ENCODE data around the gene TOX2.
A peak's percentile ranks its signal among the peaks of the same experiment; 100 is the strongest.

TOX2 gene

GRCh38 chr20:43959079-43959919 is 44.6 kb downstream of the TOX2 start:
- DNase-seq = no peak

DNA sequence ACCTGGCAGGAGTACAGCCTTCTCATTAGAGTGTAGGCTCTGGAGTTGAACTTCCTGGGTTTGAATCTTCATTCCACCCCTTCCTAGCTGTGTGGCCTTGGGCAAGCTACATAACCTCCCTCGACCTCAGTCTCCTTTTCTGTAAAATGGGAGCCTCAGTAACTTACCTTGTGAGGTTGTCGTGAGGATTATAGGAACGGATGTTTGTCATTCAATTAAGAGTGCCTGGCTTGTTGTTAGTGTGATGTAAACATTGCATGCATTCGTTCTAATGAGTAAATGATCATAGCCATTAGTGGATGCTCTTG is 45.2 kb downstream of the TOX2 start:
- DNase-seq = no peak

DNA sequence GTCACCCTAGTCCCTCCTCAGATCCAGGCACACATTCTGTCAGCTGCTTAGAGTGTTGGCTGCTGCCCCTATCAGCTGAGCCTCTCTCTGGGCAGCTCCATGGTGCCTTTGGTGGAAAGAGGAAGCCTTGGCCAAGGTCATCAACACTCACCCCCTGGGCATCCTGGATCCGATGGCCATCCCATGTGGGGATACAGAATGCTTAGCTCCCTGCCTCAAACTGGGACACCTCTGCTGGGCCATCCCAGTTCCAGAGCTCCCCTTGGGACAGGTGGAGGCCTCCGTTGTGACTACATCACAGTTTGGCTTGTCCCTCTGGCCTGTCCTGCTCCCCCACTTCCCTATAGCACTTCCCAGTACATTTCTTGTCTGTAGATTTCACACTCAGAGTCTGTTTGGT is 45.6 kb downstream of the TOX2 start:
- DNase-seq = no peak

DNA sequence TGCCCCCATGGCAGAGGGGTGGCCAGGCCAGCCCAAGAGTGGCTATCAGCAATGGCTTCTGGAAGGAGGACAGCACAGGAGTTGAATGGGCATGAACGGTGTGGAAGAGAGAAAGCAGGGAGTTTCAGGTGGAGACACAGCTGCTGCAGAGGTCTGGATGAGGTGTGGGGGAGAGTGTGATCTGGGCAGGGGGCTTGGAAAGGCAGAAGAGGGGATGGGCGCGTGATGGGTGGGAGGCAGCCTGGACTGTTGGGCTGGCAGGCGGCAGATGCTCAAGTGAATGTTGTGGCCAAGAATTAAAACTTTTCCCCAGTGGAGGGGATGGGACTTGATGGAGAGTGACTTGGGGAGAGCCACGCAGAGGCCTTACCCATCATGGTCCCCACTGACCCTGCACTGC is 46.5 kb downstream of the TOX2 start:
- DNase-seq = no peak

DNA sequence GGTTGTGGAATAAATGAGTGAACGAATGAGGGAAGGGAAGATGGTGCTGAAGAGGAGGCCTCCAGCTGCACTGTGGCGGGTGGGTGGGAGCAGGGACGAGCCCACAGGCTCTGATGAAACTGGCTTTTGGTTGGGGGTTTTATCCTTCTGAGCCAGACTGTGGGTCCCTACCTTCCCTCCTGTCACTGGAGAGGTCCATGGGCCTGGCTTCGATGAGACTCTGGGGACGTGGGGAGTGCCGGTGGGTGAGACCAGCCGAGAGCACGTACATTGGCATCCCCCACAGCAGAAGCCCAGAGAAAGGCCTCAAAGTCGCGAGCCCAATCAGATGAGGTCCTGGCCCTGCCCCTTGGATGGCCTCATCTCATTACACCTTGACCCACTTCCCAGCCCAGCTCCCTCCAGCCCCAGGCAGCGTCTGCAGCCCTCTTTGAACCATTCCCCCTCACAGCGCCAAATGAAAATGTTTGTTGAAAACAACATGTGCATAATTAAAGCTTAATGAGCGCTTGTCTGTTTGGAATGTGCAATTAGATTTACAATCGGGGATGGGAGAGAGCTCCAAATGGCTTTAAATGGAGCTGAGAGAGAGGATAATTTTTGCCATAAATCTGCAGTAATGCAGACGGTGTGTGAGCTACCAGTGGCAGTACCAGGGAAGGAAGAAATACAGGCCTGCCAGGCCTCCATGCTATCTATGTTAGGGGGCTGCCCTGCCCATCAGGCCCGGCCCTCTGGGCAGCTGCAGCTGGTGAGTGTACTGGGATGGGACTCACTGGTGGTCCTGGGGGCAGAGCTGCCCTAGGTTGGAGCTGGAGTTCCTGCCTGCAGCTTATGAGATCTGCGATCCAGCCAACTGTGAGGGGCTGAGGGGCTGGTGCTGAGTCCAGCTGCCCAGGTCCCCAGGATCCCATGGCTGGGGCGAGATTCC is 47.2 kb downstream of the TOX2 start:
- DNase-seq = no peak

DNA sequence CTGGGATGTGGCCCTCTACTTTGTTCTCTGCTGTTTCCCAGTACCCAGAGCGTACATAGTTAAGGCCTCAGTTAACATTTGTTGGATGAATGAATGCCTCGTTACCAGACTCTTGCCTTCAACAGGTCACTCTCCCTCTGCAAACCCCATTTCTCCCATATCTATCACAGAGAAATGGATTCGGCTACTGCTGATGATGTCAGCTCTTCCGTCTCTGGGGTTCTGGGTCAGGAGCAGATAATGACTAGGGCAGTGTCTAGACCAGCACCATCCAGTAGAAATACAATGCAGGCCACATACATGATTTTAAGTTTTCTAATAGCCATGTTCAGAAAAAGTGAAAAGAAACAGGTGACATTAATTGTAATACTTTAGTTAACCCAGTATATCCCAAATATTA is 47.9 kb downstream of the TOX2 start:
- no peak for DNase-seq

DNA sequence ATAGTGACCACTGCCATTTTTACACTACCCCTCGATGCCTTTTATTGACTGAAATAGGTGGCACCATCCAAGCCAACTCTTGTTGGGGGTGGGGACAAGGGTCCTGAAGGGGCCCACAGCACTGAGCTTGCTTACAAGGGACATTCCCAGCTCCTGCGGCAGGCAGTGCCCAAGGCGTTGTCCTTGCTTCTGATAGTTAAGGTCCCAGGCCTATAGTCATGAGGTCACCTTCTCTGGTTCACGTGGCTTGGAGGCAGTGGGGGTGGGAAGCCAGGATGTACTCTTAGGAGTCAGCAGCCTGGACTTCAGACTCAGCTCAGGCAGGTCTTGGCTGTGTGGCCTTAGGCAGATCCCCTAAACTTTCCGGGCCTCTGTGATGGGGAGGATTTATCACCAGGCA is 48.6 kb downstream of the TOX2 start:
- no peak for DNase-seq

GRCh38 chr20:43963872-43964791 is 49.5 kb downstream of the TOX2 start:
- DNase-seq = peak in 2 of 14 donors; percentile 5 to 16

GRCh38 chr20:43968341-43969000 is 53.8 kb downstream of the TOX2 start:
- DNase-seq = no peak

DNA sequence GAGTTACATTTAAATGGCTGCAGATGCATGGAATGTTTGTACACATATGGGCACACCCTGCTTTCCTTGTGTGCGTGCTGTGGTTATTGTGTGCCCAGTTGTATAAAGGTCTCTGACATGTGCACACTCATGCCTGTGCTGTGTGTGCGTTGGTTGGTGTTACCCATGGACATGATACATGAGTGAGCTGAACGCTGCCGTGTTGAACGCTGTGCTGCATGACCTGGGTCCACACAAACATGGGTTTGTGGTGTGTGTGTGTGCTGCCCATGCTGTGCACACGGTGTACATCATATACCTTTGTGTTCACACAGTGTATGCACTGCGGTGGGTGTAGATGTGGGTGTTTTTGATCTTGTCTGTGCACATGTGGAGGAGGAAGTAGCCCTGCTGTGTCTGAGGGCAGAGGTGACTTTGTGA is 54.4 kb downstream of the TOX2 start:
- no peak for DNase-seq

DNA sequence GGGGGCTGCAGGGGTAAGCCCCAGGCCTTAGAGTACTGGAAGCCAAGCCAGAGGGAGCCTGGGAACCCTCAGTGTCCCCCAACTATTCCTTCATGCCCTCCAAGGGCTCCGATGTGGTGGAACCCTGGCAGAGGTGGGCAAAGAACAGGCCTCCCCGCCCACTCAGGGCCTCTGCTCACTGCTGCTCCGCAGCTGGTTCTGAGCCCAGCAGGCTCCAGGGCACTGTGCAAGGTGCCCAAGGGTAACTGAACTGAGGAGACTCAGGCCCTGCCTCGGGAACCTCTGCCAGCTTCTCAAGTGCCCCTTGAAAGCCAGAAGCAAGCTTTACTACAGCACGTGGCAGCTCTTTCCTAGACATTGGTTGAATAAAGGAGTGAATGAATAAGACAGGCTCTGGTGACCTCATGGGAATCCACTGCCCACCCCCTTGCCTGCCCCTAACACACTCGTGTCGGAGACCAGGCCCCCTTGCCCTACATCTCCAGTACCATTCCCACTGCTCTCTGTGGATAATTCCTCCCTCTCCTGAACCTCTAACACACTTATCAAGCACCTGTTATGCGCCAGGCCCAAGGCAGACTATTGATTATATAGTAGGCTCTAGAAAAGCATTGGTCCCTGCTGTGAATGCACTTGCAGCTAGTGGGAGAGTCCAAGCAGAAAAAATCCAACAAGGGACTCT is 55.0 kb downstream of the TOX2 start:
- no peak for DNase-seq

GRCh38 chr20:43971267-43971666 is 56.6 kb downstream of the TOX2 start:
- no peak for DNase-seq

DNA sequence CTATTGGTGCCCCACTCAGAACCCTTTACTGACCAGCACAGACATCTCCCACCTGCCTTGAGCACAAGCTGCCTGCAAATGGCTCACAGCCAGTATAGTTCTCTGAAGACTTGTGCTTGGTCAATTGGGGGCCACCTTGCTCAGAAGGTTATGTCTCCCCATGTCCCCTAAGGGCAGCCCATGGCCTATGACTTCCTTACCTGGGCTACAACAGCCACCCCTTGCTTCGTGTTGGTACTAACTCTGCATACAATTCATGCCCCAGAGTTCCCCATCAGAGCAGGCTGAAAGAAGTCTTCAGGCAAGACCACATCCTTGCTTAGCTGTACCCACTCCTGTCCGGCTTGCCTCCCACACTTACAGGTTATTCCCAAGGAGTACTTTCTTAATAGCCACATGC is 57.4 kb downstream of the TOX2 start:
- DNase-seq = no peak

- DNase-seq = no peak
Measured at GRCh38 chr20:43972692-43973091, 58.0 kb downstream of the TOX2 start.

DNA sequence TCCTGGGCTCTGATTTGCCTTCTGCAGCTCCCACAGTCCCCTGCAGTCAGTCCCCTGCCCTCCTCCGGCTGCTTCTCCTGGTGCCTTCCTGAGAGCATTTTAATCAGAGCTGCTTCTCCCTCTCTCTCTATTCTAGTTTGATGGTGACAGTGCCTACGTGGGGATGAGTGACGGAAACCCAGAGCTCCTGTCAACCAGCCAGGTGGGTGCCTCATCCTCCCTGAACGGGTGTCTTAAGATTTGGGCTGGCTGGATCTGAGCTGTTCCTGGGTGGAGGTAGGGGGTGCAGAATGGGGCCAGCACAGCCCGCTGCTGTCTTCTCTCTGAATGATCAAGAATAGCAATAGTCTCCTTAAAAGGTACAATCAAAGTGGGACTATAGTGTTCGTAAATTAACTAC is 58.6 kb downstream of the TOX2 start:
- no peak for DNase-seq

- no peak for DNase-seq
Measured at GRCh38 chr20:43973671-43974450, 59.2 kb downstream of the TOX2 start.

- no peak for DNase-seq
Measured at GRCh38 chr20:43974695-43975094, 60.0 kb downstream of the TOX2 start.

DNA sequence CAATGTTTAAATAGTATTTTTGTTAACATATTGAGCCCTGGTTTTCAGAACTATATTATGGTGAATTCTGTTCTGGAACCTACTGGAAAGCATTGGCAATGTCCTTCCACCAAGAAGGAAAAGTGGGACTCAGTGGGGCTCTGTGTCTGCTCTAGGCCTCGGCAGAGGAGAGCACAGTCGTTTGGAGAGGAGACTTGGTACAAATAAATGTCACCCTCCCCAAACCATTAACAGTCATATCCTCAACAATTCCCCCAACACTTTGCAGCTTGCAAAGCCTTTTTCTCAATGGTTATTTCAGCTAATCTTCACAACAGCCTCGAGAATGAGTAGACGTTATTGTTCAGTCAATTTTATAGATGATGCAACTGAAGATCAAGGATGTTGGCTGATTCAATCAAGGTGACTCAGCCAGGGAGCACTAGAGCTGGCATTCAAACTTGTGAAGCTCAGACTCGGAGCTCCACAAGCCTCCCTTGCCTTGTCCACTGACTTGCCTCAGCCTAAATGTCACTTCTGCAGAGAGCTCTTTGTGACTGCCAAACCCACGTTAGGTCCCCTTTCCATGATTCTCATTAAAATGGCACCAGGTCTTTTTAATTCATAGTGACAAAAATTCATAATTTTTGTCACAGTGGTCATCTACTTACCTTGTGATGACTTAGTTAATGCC is 60.6 kb downstream of the TOX2 start:
- DNase-seq = no peak

GRCh38 chr20:43976547-43976946 is 61.9 kb downstream of the TOX2 start:
- DNase-seq = no peak

GRCh38 chr20:43977252-43977651 is 62.6 kb downstream of the TOX2 start:
- no peak for DNase-seq
